GM20000 (cell line): ENCODE data around the gene MACROD1.

ENCODE experiments used
- DNase-seq: peaks from one replicate; pipeline ENCODE4 v3.0.0; 2012; ENCODE audit warnings: low spot score
- TF ChIP-seq, protein P1 (sequence below): IDR thresholded peaks from 2 replicates; pipeline ENCODE4 v1.5.1; 2012; ENCODE audit warnings: mild to moderate bottlenecking, control low read depth; ENCODE audit errors: extremely low read depth, missing control alignments

MACROD1 gene

DNA sequence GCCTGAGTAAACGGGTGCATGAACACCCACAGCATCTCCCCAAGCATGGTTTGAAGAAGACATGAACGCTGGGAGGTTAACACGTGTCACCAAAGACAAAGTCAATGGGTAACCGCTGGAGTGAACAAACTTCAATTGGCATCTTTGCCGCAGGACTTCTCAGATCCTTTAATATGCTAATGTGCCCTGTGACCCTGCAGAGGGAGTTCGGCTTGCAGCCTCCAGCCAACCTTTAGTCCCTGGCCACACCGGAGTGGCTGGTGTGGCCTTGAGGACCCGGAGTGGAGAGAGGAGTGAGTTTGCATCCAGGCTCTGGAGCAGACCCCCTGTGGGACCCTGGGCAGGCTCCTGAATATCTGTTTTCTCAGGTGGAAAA, 73.2 kb downstream of the MACROD1 start:
- DNase-seq, result no peak
- TF ChIP-seq, protein P1, sequence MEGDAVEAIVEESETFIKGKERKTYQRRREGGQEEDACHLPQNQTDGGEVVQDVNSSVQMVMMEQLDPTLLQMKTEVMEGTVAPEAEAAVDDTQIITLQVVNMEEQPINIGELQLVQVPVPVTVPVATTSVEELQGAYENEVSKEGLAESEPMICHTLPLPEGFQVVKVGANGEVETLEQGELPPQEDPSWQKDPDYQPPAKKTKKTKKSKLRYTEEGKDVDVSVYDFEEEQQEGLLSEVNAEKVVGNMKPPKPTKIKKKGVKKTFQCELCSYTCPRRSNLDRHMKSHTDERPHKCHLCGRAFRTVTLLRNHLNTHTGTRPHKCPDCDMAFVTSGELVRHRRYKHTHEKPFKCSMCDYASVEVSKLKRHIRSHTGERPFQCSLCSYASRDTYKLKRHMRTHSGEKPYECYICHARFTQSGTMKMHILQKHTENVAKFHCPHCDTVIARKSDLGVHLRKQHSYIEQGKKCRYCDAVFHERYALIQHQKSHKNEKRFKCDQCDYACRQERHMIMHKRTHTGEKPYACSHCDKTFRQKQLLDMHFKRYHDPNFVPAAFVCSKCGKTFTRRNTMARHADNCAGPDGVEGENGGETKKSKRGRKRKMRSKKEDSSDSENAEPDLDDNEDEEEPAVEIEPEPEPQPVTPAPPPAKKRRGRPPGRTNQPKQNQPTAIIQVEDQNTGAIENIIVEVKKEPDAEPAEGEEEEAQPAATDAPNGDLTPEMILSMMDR, result no peak

DNA sequence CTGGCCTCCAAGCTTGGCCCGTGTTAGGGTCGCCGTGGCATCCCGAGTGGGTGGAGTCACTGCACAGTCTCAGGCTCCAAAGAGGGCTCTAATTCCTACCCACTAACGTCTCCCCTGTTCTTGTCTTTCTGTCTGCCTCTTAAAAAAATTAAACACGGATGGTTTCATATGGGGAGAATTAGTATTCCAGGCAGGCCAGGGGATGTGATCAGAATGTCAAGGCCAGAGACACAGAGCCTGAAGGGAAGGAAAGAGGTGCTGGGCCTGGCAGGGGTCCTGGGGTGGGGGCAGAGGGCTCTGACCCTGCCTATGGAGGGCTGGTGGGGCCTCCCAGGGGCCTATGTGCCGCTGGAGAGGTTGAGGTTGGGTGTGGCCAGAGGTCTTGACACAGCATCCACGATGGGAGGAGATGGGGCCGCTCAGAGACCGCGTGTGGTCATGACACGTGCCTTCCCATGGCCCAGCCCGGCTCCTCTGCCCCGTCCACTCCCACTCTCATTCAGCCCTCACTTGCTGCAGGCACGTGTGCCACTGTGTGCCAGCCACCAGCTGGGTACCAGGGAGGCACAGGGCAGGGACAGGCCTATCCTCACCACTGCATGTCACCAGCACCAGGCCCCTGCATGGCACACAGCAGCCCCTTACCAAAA, 73.7 kb downstream of the MACROD1 start:
- no peak for DNase-seq

DNA sequence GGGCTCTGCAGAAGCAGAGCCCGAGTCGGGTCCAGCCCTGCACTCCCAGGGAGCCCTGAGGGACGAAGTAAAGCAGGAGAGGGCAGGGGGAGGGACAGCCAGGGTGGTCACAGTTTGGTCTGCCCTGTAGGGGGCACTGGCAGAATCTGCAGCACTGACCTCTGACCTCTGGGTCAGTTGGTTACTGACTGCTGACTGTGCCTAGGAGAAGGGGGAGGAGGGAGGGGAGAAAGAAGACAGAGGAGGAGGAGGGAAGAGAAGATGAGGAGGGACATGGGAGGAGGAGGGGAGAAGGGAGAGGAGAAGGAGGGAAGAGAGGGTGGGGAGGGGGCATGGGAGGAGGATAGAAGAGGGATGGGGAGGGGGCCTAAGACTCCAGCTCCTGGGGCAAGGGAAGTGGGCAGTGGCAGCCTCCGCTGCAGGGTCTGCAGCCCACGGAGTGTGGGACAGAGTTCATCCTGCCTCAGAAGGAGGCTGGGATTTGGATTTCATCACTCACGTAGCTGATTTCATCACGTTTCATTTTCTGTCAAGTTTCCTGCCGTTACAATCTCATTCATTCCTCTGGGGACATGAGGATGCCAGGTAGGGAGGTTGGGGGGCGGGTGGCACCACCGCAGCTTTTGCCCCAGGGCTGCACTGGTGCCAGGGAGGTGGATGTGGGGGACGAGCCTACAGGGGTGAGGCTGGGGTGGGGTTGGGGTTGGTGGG, 75.0 kb downstream of the MACROD1 start:
- TF ChIP-seq, protein P1, result no peak
- no peak for DNase-seq

More for the DNA sequence above, 73.7 kb downstream of the MACROD1 start:
- TF ChIP-seq, protein P1, result no peak

DNA sequence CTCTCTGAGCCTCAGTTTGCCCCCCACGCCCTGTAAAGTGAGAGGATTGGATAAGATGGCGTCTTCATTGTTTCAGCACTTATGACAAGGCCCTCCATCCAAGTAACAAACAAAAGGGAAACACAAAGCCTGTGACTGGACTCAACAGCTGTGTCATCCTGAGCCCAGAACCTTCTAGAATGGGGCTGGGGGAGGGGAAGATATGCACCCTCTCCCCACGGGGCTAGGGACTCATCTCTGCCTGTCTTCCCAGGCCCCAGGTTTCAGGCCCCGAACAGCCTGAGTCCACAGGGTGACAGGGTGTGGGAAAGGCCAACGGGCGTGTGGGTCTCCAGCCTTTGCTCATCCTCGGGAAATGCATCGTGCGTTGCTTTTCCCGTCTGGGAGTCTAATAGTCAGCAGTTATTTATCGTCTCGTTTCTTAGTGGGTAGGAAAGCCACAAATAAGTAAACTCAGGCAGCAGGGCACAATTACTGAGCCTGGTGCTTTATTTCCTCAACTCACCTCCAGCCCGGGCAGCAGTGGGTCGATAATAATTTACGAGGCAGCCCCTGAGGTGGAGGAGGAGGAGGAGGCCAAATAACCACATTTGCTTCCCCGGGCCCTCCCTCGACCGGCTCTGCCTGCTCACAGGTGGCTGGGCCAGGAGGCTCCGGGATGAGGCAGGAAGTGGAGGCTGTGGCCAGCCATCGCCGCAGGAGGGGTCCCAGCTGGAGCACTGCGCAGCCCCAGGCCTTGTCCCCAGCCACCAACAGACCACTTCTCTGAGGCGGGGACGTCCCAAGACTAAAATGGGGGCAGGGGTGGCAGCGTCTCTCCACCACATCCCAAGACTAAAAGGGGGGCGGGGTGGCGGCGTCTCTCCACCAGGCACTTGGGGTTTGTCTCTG, 75.8 kb downstream of the MACROD1 start:
- DNase-seq, result no peak
- TF ChIP-seq, protein P1, result no peak

DNA sequence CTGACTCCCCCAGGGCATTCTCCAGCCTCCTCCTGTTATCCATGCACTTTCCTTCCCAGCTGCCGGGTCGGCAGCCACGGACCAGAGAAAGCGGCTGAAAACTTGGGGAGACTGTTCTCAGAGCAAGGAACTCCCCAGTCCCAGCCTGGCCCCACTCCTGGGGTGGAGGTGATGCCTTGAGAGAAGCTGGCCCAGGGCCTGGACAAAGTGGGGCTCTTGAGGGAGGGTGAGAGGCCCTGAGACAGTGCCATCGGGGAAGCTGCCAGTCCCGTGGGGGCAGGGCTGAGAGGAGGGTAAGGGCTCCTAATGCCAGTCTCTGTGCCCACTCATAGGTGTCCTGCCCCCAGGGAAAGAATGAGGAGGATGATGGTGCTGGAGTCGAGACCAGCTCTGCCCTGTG, 76.4 kb downstream of the MACROD1 start:
- DNase-seq, result no peak

DNA sequence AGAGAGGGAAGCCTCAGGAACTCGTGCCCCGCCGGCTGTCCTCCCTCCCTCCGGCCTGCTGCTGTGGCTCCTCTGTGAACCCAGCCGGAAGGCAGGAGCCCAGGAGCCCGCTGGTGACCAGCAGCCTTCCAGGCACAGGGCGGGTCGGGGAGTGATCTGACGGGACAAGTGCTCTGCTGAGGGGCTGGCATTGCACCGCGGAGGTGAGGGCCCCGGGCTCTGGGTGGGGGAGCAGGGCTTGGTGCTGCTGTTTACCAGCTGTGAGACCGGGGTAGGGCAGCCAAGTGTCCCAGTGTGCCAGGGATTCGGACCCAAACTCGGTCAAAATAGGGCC, 76.9 kb downstream of the MACROD1 start:
- TF ChIP-seq, protein P1, result no peak
- no peak for DNase-seq

More for the DNA sequence above, 76.4 kb downstream of the MACROD1 start:
- TF ChIP-seq, protein P1, result no peak
